ELR (cell line): ENCODE results near the gene SPRN.
"Not testable (repeated sequence)": the region's sequence is repeated elsewhere in the genome, so short reads cannot be mapped to it uniquely, and the experiment has no call there.

Experiments
- DNase-seq: peaks from one replicate; pipeline ENCODE4 v3.0.0-alpha.2; 2015; ENCODE audit warnings: low read depth

Gene SPRN

DNA sequence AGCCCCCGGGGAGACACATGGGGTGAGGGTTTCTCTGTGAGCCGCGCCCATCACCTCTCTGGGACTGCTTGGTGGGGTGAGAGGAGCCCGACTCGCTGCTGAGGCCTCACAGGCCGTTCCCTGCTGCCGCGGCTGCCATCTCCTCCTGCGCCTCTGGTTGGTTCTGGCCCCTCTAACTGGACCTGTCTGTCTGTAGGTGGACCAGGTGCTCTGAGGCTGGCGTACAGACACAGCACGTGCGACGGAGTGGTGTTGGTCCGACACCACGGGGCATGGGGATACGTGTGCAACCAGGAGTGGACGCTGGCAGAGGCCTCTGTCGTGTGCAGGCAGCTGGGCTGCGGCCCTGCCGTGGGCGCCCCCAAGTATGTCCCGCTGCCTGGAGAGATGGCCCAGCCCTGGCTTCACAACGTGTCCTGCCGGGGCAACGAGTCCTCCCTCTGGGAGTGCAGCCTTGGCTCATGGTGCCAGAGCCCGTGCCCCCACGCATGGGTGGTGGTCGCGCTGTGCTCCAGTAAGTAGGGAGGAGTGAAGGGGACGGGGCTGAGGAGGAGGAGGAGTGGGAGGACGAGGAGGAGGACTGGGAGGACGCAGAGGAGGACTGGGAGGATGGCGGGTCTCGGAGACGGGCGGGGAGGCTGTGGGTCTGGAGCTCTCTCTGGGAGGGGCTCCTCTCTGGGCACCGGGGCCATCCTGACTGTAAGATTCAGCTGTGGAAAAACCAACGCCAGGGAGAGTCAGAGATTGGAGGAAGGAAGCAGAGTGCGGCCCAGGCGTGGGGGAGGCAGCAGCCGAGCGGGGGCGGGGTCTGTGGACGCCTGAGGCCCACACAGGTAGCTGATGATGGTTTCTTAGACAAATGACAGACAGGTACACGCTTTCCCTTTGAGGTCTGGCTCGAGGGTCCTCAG lies 31.9 kb upstream of the SPRN start:
- DNase-seq = no peak

DNA sequence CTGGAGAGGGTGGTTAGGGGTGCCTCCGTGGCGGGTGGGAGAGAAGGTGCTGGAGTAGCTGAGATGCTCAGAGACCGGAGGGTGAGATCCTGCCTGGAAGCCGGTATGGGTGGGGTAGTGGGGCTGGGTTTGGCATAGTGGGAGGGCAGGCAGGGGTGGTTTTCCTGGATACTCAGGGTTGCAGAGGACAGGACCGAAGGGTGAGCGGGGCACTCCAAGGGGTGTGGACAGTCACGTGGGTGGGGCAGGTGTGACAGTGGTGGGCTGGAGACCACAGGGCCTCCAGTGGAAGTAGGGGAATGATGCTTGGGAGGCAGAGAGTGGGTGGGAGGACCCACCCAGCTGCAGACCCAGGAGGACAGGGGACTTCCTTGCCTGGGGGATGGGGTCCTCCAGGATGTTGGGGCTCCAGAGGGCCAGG lies 31.2 kb upstream of the SPRN start:
- DNase-seq = no peak

DNA sequence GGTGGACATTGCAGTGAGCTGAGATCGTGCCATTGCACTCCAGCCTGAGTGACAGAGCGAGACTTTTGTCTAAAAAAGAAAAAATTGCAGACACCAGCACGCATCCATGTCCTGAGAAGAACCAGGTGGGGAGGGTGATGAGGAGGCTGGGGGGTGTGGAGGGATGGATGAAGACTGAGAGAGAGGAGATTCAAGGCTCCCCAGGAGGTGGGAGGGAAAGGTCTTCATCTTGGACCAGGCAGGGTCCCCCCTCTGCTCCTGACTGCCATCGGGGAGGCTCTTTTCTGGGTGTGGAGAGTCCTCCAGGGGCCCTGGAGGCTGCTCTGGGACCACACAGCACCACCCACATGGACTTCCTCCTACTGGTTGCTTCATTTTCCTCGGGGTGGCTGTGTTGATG lies 30.8 kb upstream of the SPRN start:
- DNase-seq = no peak

DNA sequence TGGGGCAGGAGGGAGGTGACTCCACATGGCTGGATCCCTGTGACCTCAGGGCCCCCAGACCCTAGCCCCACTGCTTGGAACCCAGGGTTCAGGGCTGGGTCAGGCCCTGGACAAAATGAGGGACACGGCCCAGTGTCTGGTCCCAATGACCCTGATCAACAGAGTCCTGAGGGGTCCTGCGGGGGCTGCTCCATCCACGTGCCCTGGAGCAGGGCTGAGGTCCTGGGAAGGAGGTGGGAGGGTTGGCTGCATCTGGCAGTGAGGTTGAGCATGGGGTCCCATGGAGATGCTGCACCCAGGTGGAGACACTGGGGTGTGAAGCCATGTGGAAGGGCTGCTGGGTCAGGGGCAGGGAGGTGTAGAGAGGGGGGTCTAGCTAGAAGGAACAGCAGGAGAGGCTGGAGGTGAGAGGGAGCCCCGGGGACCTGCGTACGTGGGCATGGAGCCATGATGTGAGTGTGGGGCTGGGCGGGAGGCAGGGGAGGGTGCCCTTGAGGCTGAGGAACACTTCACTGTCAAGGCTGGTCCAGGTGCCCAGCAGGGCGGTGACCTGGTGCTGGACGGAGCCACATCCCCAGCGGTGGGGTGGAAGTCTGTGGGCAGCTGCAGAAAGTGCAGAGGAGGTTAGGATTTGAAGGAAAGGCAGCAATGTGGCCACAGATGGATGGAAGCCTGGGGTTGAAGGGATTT lies 29.9 kb upstream of the SPRN start:
- no peak for DNase-seq

DNA sequence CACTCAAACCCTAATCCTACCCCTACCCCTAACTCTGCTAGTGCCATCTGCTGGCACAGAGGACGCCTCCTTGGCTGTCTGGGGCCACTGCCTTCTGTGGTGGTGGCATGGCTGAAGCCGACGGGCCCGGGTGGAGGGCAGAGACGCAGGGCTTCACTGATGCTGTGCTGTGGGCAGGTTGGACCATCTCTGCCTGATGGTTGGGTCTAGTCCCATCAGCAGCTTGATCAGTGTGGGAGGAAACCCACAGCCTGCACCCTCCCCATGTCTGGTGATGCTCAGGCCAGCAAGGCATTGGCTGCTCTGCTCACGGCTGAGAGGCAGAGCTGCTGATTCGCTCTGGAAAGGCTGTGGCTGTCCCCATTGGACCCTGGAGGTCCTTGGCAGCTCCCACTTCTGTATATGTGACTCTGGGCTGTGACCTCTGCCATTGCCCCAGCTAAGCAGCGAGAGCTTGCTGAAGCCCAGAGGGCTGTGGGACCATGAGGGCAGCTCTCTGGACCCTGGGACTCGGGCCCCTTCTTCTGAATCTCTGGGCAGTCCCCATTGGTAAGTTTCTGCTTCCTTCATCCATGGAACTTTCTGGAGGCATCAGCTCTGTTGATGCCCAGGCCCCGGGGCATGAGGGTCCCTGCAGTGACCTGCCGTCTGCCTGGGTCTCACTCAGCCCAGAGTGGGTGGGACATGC lies 29.2 kb upstream of the SPRN start, which contains the start of gene SCART1:
TSS of gene SCART1 (plus strand) at position 430 of the 688 bp plus-strand sequence. CDS start at position 483, 53 bp downstream.
- DNase-seq = no peak

DNA sequence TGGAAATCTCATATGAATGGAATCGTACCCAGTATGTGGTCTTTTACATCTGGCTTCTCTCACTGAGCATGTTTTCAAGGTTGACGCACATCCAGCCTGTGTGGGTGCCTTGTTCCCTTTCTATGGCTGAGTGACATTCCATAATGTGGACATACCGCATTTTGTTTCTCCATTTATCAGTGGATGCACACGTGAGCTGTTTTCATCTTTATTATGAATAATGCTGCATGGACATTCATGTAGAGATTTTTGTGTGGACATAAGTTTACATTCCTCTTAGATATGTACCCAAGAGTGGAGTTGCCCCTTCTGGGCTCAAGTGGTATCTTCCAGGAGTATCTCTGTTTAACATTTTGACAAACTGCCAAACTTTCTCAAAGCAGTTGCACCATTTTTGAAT lies 28.0 kb upstream of the SPRN start:
- DNase-seq = no peak

DNA sequence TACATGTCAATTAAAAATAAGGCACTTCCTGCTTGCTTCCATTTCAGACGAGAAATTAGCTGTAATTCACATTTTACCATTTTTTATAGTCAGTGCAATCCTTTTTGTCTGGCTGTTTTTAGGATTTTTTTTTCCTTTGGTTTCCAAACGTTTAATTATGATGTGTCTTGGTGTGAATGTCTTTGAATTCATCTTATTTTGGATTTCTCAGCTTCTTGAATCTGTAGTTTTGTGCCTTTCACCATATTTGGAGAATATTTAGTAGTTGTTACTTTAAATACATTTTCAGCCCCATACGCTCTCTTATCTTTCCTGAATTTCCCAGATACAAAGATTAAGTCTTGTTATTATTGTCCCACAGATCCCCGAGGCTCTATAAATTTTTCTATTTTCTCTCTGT lies 26.9 kb upstream of the SPRN start:
- DNase-seq = no peak

DNA sequence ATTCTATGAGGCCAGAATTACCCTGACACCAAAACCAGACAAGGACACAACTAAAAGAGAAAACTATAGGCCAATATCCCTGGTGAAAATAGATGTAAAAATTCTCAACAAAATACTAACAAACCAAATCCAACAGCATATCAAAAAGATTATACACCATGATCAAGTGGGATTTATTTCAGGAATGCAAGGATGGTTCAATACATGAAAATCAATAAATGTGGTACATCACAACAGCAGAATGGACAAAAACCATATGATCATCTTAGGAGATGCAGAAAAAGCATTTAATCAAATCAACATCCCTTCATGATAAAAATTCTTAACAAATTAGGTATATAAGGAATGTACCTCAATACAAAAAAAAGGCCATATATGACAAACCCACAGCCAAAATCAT lies 23.7 kb upstream of the SPRN start:
- DNase-seq = no peak

DNA sequence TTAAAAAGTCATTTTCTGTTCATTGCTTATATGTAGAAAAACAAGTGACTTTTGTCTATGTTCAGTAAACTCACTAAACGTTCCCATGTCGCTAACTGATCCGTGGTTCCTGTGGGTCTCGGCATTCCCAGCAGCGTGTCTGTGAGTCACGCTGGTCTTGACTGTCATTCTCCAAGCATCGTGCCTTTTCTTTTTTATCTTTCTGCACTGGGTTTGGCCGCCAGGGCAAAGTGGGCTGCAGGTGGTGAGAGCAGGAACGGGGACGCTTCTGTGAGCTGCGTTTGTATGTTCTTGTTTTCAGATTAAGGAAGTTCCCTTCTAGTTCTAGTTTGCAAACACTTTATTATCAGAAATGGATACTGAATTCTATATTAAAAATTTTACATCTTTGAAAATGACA lies 22.6 kb upstream of the SPRN start:
- DNase-seq = no peak

DNA sequence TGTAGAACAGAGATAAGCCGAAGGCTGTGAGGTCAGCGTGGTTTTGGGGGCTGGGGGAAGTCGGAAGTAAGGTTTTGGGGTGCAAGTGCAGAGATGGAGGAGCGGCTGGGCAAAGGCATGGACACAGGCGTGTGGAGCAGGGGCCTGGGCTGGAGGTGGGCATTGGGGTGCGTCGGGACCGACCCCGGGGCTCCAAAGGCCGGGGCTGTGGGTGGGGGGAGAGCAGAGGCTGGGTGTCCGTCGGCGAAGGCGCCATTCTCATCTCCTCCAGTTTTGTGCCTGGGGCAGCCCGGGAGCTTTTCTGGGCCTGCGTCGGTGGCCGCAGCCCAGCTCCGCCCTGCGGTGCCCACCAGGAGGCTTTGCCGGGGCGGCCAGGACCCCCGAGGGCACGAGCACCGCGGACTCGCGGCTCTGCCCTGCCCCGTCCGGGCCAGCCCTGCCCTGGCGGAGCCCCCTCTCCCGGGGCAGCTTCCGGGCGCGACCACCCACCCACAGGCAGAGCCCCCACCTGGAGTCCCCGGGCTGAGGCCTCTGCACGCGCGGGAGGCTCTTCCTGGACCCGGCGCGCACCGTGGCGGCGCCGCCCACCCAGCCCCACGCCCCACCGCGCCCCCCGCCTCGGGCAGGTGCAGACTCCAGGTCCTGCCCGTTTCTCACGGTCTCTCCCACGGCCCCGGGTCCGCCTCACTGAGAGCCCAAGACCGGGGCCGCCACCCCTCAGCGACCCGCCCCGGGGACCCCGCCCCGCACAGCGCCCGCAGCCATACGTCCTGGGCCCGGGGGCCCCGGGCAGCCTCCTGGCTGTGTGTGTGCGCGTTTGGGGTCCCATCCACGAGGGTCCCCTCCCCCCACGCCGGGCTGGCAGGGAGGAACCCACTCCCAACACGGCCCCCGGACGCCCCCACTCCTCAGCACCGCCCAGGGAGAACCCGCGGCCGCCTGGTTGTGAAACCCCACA lies 21.6 kb upstream of the SPRN start:
- DNase-seq = no peak

DNA sequence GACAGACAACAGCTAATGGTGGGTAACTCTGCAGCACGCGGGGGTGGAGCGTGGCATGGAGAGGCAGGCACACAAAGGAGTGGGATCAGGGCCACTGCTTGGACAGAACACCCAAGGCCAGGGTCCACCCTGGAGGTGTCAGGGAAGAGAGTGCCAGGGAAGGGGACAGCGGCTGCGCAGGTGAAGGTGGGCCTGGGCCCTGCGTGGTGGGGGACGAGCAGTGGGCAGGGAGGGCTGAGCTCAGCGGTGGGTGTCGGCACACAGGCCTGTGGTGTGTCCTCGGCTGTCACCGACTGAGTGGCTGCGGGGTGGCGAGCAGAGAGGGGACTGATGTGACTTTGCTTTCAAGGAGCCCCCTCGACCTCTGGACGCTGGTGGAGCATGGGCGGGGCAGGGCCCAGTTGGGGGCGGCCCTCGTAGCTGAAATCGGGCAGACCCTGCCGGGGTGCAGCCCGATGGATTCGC lies 20.9 kb upstream of the SPRN start:
- DNase-seq = no peak

DNA sequence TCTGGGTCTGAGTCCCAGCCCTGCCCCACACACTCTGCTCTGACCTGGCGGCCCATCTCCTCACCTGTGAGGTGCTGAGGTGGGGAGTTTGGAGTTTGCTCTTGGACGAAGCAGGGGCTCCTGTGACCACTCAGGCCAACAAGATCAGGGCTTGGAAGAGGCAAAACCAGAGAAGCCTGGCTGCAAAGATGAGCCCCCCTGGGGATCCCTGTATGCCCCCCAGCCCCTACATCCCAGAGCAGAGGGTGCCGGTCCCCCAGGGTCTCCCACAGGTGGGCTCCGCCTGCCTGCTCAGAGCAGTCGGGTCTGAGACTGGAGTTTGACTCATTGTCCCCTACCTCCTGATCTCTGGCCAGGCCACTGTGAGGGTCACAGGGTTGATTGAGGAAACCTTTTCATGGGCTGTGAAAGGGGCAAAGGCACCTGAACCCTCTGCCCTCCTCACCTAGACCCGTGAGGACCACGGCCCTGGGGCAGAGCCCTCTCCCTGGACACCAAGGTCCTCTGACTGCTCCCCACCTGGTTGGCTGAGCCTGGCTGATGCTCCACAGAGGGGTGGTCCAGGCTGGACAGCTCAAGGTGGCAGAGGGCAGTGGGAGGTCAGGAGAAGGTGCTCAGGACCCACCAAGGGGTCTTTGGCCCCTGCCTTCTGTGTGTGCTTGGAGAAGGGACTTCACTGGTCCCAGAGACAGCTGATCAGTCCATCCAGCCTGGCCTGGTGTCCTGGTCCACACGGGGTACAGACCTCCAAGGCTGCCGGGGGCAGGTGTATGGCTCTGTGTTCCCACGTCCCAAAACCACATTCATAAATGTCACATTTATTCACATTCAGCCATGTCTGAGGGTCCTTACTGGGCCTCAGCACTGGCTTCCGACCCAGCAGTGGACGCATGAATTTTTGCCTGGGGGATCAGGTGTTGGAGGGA lies 20.2 kb upstream of the SPRN start:
- DNase-seq = no peak

DNA sequence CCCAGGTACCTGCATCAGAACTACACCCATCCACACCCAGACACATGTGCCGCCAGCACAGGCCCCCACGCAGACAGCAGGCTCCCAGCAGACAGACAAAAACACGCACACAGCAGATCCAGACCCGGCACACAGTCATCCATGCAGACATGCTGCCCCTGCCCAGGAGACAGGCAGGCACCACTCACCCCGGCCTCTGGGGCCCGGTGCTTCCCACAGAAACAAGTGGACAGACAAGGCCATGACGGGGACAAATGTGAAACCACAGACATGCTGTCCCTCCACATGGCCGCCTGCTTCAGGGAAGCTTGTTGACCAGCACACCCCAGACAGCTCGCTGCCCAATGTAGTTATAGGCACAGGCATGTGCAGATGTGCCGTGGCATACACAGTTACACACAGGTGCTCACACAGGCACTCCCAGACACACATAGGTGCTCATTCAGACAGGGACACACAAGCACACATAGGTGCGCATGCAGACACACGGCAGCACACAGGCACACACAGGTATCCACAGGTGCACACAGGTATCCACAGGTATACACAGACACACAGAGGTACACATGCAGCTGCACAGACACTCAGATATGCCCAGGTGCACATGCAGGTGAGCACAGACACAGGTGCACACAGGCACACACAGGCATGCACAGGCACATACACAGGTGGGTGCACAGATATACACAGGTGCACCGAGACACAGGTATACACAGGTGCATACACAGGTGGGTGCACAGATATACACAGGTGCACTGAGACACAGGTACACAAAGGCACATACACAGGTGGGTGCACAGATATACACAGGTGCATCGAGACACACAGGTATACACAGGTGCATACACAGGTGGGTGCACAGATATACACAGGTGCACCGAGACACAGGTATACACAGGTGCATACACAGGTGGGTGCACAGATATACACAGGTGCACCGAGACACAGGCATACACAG lies 18.8 kb upstream of the SPRN start:
- DNase-seq = no peak

DNA sequence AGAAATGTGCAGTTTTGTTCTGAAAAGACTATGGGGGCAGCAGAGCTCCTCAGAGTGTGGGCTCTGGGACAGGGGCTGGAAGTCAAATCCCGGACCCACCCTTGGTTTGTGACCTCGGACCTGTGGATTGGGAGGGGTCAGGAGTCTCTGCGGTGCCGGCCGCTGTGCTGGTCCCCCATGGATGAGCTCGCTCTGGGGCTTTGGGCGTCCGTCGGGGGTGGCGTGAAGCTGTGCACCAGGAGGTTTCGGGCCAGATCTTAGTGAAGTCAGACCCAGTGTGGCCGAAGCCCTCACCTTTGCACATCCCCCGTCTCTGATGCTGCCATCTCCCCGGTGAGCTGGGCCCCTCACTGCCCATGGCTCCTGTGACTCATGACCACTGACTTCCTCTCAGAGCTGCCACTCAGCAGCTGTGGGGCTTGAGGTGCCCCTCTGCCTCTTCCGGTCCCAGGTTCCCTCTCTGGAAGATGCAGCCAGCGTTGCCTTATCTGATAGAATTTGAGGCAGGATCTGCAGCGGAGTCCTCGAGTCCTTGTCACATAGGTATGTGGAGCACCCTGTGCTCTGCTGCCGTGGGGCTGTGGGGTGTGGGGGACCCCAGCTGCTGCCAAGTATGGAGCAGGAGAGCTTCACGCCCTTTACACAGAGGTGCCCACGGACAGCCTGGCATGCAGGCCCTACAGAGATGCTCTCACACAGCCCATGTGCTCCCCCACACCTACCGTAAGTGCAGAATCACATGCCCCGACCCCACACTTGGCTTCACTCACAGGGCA lies 18.0 kb upstream of the SPRN start:
- peak; percentile 24 for DNase-seq

DNA sequence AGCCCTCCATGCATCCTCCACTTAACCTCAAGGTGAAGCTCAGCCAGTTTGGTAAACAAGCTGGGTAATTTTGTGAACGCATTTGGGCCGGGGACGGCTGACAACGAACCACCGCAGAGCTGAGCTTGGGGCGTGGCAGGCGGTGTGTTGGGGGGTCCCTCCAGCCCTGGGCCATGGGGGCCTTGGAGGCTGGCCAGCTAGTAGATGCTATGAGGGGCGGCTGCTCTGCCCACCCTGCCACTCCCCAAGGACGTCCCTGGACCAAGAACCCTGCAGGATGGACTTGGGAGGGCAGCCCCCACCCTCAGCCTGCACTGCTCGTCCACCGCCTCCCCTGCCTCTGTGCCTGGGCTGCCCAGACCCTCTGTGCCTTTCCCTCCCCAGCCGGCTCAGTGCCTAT lies 17.4 kb upstream of the SPRN start:
- DNase-seq = no peak

DNA sequence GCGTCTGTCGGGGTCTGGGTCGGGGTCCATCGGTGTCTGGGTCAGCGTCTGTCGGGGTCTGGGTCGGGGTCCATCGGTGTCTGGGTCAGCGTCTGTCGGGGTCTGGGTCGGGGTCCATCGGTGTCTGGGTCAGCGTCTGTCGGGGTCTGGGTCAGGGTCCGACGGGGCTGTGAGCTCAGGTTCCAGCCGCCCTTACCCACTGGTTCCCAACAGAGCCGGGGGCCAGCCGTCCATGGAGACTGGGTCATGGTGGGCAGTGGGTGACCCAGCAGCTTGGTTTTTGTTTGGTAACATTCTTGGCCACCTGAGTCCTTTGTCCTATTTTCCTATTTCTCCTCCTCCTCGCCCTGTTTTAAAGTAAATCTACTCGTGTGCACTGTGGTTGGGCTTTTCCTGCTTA lies 16.9 kb upstream of the SPRN start:
- DNase-seq = not testable (repeated sequence)

DNA sequence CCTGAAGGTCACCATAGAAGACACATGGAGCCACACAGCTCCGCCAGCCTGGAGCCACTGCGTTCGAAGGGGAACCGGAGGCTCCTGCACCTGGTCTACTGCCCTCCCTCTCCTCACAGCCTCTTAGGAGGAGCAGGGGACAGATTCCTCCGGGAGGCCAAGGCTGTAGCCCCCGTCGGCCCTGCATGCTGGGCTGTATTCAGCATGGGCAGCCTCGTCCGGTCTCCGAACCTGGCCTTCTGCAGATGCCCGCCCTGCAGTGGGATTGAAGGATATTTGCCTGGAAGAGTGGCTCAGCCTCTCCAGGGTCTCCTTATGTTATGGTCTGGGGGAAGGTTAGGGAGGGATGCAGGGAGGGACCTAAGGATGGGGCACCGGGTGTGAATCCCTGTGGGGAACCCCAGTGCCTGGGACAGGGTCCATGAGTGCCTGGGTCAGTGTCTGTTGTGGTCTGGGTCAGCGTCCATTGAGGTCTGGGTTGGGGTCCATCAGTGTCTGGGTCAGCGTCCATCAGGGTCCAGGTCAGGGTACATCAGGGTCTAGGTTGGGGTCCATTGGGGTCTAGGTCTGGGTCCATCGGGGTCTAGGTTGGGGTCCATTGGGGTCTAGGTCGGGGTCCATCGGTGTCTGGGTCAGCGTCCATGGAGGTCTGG lies 16.3 kb upstream of the SPRN start:
- DNase-seq = no peak
